Tibial artery (tissue), 4 donors: ENCODE data around the gene TMIE.
A peak's percentile ranks its signal among the peaks of the same experiment; 100 is the strongest.

Experiments used
- DNase-seq, 2 donors: peaks; one replicate each; pipeline ENCODE4 v3.0.0-alpha.2; 2019
- H3K27ac ChIP-seq, 2 donors: fragments of 200-600 bp; sonication (generic) in 1 of 2; 1 replicate in 1 of 2; 2 replicates in 1 of 2; pipeline ENCODE4 v1.5.1; 2018 to 2019; ENCODE audit warnings: mild to moderate bottlenecking in 1 of 2
- H3K27me3 ChIP-seq, 2 donors: fragments of 200-600 bp; sonication (generic) in 1 of 2; one replicate each; pipeline versions ENCODE4 v1.5.1 to v1.6.0; 2016 to 2019
- H3K36me3 ChIP-seq, 3 donors: fragments of 200-600 bp; sonication (generic) in 2 of 3; one replicate each; pipeline ENCODE4 v1.5.1; 2016 to 2019; ENCODE audit warnings: mild to moderate bottlenecking in 2 of 3
- H3K4me1 ChIP-seq, 4 donors: fragments of 200-600 bp; sonication (generic) in 2 of 4; 1 replicate in 3 of 4; 2 replicates in 1 of 4; pipeline ENCODE4 v1.5.1; 2016 to 2019
- H3K4me3 ChIP-seq, 2 donors: fragments of 200-600 bp; sonication (generic) in 1 of 2; 1 replicate in 1 of 2; 2 replicates in 1 of 2; pipeline ENCODE4 v1.5.1; 2018 to 2019; ENCODE audit warnings: mild to moderate bottlenecking in 2 of 2
- H3K9me3 ChIP-seq, 3 donors: fragments of 200-600 bp; sonication (generic) in 1 of 3; one replicate each; pipeline ENCODE4 v1.5.1; 2016 to 2019
- intact Hi-C: fragments of 100-400 bp; cut with DNase I; formaldehyde crosslinking; loops from one replicate; pipeline ENCODE4 v1.15.0; 2023; ENCODE audit warnings: low total_unique reads
- TF ChIP-seq, protein P1 (sequence below), 2 experiments: fragments of 200-600 bp in 1 of 2; fragments of 450-650 bp in 1 of 2; IDR thresholded peaks; one replicate each; pipeline ENCODE4 v1.5.1; 2017 to 2019; ENCODE audit warnings: antibody characterized with exemption in 2 of 2, mild to moderate bottlenecking in 1 of 2, moderate library complexity in 1 of 2

Gene TMIE

DNA sequence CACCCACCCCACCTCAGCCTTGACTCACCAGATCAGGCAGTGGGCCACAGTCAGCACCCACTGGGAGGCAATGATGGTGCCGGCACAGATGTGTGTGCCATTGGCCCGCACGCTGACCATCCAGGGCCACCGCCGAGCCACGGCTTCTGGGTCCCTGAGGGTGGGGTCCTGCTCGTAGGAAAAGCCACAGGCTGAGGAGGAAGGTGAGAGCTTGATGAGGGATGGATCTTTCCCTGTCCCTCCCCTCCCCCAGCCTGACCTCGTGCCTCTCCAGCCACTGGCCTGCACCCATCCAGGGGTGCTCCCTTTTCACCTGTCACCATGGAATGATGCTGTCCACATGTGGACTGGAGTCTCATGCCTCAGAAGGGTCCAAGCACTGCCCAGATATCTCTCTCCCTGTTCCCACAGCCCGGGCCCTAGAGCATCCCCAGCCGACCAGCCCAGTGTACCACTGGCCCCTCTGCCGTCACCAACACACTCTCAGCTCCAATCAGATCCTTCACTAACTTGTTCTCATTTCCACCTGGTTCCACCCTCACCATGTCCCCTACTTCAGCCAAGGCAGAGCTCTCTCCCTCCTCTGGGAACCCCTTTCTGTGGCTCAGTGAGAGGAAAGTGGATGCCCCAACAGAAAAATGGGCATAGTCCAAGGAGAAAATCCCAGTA lies 14.4 kb downstream of the TMIE start:
- no peaks in the 10 kb centered on the region for H3K36me3 ChIP-seq
- TF ChIP-seq, protein P1, sequence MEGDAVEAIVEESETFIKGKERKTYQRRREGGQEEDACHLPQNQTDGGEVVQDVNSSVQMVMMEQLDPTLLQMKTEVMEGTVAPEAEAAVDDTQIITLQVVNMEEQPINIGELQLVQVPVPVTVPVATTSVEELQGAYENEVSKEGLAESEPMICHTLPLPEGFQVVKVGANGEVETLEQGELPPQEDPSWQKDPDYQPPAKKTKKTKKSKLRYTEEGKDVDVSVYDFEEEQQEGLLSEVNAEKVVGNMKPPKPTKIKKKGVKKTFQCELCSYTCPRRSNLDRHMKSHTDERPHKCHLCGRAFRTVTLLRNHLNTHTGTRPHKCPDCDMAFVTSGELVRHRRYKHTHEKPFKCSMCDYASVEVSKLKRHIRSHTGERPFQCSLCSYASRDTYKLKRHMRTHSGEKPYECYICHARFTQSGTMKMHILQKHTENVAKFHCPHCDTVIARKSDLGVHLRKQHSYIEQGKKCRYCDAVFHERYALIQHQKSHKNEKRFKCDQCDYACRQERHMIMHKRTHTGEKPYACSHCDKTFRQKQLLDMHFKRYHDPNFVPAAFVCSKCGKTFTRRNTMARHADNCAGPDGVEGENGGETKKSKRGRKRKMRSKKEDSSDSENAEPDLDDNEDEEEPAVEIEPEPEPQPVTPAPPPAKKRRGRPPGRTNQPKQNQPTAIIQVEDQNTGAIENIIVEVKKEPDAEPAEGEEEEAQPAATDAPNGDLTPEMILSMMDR (IDR thresholded peaks at IDR 0.05), result no peak
- H3K27ac ChIP-seq, result no peak overlapping the region
- intact Hi-C loops, result loop anchor here (10.0 kb wide), 1 partner anchor 119 kb away; no protein-coding TSS in a partner anchor
- H3K4me1 ChIP-seq, result peaks cover 0 to 6% (median 0%) of the 10 kb centered on the region in 4 donors
- peaks cover 0 to 21% of the 10 kb centered on the region in 2 donors for H3K27me3 ChIP-seq
- H3K9me3 ChIP-seq, result no peaks in the 10 kb centered on the region
- peak in 1 of 2 donors; percentile 53 for DNase-seq
- no peak overlapping the region for H3K4me3 ChIP-seq

DNA sequence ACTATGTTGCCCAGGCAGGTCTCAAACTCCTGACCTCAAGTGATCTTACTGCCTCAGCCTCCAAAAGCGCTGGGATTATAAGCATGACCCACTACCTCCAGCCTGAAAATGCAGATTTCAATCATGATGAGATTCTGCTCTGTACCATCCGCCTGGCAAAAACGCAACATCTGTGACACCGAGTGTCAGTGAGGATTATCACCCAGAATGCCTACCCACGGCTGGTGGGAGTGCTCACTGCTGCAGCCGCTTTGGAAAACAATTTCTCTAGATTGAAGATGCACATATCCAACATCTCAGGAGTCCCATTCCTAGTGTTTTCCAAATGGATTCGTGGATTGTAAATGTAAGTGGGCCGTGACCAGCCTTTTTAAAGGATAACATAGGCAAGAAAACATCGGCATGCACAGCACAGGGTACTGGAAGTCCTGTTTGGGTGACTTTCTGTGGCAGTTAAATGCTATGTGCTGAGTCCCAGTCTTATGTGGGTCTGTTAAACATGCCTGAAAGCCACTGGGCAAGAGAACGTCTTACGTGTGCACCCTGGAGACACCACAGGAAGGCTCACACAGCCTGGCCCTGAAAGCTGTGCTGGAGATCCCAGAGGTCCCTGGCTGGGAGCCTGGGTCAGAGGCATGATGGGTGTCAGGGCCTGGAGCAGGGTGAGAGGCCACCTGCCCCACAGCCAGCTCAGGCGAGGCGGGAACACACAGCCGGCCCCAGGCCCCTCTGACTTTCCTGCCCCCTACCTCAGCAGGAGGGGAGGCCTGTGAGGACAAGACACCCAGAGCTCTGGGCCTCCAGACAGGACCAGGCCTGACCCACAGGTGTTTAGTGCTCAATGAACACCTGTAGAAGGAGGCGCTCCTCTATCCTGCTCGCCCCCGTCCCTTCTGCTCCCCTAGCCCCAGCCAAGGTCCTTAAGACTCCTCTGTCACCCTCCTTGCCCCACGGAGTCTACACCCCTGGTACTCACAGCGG lies 15.6 kb downstream of the TMIE start:
- H3K36me3 ChIP-seq, result no peaks in the 10 kb centered on the region

DNA sequence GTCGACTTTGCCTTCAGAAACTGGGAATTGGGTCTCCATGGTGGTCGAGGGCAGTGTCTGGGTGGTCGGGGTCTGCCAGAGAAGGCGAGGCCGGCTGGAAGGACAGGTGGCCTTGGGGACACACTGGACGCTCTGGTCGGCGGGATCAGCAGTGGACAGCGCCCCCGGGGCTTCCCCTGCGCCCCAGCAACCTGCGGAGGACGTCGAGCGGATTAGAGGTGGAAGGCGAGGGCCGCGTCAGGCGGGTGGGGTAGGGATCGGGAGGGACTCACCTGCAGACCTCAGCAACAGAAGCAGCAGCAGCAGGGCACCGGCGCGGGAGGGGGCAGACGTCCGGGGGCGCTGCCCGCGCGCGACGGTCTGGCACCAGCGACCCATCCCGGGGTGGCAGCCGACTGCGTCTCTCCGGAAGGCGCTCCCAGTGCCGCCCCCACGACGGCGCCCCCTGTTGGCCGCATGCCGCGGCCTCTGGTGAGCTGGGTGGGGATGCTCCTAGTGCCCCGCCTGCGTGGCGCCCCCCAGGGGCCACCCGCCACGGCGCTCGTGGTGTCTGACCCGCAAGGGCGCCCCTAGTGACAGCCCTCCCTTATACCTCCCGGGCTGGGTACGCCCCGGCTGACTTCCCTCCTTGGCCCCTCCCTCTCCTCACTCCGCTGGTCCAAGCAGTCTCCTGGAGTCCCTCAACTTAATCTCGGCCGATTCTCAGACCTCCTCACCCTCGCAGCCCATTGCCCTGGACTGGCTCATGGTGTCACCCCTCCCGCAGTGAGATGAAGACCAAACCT lies 16.4 kb downstream of the TMIE start, which contains the start of gene PRSS50:
PRSS50 (minus strand) TSS at position 423 of the 785 bp plus-strand sequence; CDS start at position 378, 45 bp downstream.
- peak in 1 of 2 donors; percentile 62 for DNase-seq
- H3K4me3 ChIP-seq, result no peak within 1 kb of the TSS
- H3K27ac ChIP-seq, result no peak within 1 kb of the TSS
- H3K9me3 ChIP-seq, result no peaks in the 10 kb centered on the region
- H3K36me3 ChIP-seq, result no peaks in the 10 kb centered on the region
- peaks cover 0 to 25% of the 10 kb centered on the region in 2 donors for H3K27me3 ChIP-seq
- intact Hi-C loops, result loop anchor here (10.0 kb wide), 1 partner anchor 117 kb away; no protein-coding TSS in a partner anchor
- H3K4me1 ChIP-seq, result peaks cover 0 to 6% (median 0%) of the 10 kb centered on the region in 4 donors
- TF ChIP-seq, protein P1 (IDR thresholded peaks at IDR 0.05), result no peak

More for the DNA sequence above, 15.6 kb downstream of the TMIE start:
- H3K27ac ChIP-seq, result no peak overlapping the region
- TF ChIP-seq, protein P1 (IDR thresholded peaks at IDR 0.05), result no peak
- H3K27me3 ChIP-seq, result peaks cover 0 to 25% of the 10 kb centered on the region in 2 donors
- peak in 1 of 2 donors; percentile 46 for DNase-seq
- H3K9me3 ChIP-seq, result no peaks in the 10 kb centered on the region
- intact Hi-C loops, result loop anchor here (10.0 kb wide), 1 partner anchor 118 kb away; no protein-coding TSS in a partner anchor
- H3K4me1 ChIP-seq, result peaks cover 0 to 6% (median 0%) of the 10 kb centered on the region in 4 donors
- H3K4me3 ChIP-seq, result no peak overlapping the region

DNA sequence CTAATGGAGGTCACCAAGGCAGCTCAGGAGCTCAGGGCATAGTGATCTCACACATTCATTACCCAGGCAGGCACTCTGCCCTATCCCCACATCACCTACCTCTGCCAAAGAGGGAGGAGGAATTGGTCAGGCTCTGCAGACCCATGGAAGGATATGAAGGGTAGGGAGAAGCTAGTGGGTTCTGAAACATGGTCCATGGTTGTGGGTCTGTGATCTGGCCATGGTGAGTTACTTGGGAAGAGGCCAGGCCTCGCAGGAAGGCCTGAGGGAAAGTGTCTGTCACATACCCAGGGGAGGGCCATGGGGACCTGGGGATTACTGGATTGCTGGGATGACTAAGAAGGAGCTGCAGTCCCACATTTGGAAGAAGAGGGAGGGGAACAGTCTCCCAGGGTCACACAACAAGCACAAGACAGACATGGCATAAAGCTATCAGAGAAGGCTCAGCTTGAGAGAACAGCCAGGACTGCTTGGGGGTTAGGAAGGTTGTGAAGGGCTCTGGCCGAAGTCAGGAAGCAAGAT lies 17.9 kb downstream of the TMIE start:
- Histone ChIP-seq H3K27ac (no peak overlapping the region), H3K36me3 (no peaks in the 10 kb centered on the region), H3K4me3 (no peak overlapping the region), H3K9me3 (no peaks in the 10 kb centered on the region), H3K4me1 (peaks cover 0 to 6% (median 0%) of the 10 kb centered on the region in 4 donors), H3K27me3 (peaks cover 0 to 25% of the 10 kb centered on the region in 2 donors)
- TF ChIP-seq, protein P1 (IDR thresholded peaks at IDR 0.05), result no peak
- no peak for DNase-seq
- intact Hi-C loops, result loop anchor here (10.0 kb wide), 1 partner anchor 116 kb away; no protein-coding TSS in a partner anchor
